LNCaP clone FGC (cell line): ENCODE results near the gene CENPP.

Experiments
- DNase-seq: peaks from one replicate; pipeline ENCODE4 v3.0.0-alpha.2; 2011; ENCODE audit warnings: low read depth
- H3K4me3 ChIP-seq: 2 replicates; pipeline ENCODE4 v1.5.1; 2011; ENCODE audit warnings: mild to moderate bottlenecking, low read depth, low read length, control low read depth
- CTCF ChIP-seq: IDR thresholded peaks from 2 replicates; pipeline ENCODE4 v1.5.1; 2012; ENCODE audit warnings: mild to moderate bottlenecking; ENCODE audit not compliant: control insufficient read depth, insufficient read depth; ENCODE audit errors: extremely low read depth

Gene CENPP

GRCh38 chr9:92345582-92345981 is 19.8 kb downstream of the CENPP start:
- DNase-seq: no peak
- TF ChIP-seq CTCF: no peak

GRCh38 chr9:92349771-92350739 is 24.3 kb downstream of the CENPP start:
- TF ChIP-seq CTCF: no peak
- no peak overlapping the region for H3K4me3 ChIP-seq
- no peak for DNase-seq

More at GRCh38 chr9:92345582-92345981, 19.8 kb downstream of the CENPP start:
- H3K4me3 ChIP-seq: no peak overlapping the region

- no peak for DNase-seq
- no peak overlapping the region for H3K4me3 ChIP-seq
- no peak for TF ChIP-seq CTCF
Observed at GRCh38 chr9:92350740-92351133, 25.0 kb downstream of the CENPP start.

GRCh38 chr9:92353051-92353450 is 27.3 kb downstream of the CENPP start:
- no peak for DNase-seq
- no peak overlapping the region for H3K4me3 ChIP-seq
- no peak for TF ChIP-seq CTCF

- TF ChIP-seq CTCF: no peak
- no peak overlapping the region for H3K4me3 ChIP-seq
- no peak for DNase-seq
Observed at GRCh38 chr9:92359394-92359995, 33.7 kb downstream of the CENPP start.

GRCh38 chr9:92360083-92360482 is 34.3 kb downstream of the CENPP start:
- no peak overlapping the region for H3K4me3 ChIP-seq
- no peak for TF ChIP-seq CTCF
- DNase-seq: no peak
